ENCODE results near the gene RETREG2. TPM values are rescaled to one million over a fixed set of nuclear protein-coding genes. Genes with fewer than 3 reads are reported as not detected.

Gene RETREG2, protein sequence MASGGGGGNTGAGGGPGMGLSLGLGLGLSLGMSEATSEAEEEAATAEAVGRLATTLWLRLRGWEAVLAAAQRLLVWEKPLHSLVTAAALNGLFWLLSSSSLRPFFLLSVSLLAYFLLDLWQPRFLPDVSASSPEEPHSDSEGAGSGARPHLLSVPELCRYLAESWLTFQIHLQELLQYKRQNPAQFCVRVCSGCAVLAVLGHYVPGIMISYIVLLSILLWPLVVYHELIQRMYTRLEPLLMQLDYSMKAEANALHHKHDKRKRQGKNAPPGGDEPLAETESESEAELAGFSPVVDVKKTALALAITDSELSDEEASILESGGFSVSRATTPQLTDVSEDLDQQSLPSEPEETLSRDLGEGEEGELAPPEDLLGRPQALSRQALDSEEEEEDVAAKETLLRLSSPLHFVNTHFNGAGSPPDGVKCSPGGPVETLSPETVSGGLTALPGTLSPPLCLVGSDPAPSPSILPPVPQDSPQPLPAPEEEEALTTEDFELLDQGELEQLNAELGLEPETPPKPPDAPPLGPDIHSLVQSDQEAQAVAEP
- 108 TPM for total RNA-seq

DNA sequence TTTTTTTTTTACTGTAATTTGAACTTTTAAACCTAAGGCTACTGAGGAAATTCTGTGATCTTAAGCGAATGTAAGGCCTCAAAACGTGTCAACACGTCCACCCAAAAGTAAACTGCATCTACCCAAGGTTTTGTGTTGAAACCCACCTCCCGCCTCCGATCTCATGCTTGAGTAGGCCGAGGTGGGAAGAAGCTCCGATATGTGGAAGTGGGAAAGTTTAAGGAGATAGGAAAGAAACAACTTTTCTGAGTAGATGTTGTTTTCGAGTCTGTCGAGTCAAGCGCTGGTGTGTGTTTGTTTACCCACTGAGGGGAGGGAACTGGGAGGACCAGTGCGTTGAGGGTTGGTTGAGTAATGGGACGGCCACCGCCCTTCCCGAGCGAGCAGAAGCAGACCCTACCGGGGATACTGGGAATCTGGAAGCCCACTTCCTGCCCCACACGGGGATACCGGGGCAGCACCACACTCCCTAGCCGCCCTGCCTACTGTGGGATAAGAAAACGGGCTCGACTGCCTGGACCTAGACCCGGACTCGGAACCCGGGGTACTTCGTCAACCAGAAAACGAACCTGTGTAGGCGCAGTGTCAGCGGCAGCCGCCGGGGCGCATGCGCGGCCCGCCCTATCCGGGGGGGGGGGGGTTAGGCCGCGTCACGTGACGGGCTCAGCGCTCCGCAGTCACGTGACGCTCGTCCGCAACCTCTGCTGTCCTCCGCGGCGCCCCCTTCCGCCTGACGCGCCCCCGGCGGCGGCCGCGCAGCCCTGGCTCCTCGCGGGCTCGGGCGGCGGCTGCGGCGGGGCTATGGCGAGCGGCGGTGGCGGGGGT, at the start of gene RETREG2:
Gene RETREG2 (plus strand): TSS at position 724 of the 825 bp plus-strand sequence. CDS start 78 bp downstream, at position 802.
- DNase-seq (ENCODE audit: low read depth in 2 of 3, low spot score in 2 of 3) = peak; percentile 91 to 93 (median 91)

DNA sequence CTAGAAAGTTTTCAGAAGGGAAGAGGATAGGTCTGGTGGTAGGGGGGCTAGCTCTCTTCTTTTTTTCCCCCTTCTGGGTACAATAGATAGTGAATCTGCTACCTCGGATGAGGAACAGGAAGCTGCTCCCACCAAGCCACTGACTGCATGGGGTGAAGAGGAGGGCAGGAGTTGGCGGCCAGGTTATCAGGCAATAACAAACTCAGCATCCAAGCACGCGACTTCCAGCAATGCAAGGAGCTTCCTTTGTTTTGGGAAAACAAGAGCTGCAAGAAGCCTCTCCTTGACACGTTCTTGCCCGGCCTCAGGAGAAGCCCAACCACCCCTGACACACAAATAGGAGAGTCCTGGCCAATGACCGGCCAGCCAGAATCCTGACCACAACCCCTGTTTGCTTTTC, 49.7 kb upstream of the RETREG2 start:
- peak in 1 of 3 donors; percentile 36 for DNase-seq (ENCODE audit: low read depth in 2 of 3, low spot score in 2 of 3)

DNA sequence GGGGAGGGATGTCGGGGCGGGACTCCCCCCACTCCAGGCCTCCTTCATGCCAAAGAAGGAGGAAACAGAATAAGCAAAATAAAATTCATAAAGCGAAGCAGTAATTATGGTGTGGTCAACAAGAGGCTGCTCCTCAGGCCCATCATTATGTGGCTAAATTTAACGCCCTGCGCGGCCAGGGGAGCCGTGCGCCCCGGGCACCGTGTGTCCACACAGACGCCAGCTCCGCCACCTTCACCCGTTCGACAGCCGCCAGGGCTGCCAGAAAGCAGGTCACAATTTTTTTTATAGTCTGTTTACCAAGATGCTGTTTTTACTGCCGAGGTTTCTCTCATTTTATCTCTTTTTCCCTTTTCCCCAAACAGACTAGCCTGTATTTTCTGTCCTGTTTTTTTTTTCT, 48.5 kb upstream of the RETREG2 start:
- DNase-seq (ENCODE audit: low read depth in 2 of 3, low spot score in 2 of 3) = no peak

DNA sequence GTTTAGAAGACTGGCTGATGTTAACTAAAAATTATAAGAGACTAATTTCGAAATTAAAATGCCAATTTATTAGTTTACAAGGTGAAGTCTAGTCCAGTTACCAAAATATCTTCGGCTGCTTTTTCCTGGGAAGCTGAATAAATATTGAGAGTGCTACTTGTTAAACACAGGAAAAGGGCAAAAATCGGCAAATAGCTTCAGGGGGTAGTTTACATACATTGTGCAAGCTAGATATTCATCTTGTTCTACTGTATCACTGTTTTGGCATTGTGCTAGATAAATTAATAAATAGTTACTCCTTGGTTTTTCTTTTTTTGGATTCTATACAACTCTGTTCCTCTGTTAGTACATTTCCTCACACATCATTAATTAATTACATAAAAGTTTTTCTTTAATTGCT, 46.7 kb upstream of the RETREG2 start:
- no peak for DNase-seq (ENCODE audit: low read depth in 2 of 3, low spot score in 2 of 3)

DNA sequence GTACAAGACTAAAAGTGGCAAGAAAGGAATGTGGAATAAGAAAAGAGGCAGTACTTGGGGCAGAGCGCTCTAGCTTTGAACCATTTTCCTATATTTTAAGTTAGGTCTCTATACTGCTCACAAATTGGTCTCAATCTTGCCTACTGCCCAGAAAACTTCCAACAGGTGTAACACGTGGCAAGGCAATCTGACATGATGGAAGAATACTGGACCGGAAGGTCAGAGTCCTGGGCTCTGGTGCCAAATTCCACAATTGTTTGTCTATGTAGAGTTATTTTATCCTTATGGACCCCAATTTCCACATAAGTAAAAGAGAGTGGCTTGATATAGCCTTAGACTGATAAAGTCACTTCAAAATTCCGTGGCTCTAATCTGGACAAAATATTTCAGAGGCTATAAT, 46.3 kb upstream of the RETREG2 start:
- no peak for DNase-seq (ENCODE audit: low read depth in 2 of 3, low spot score in 2 of 3)

DNA sequence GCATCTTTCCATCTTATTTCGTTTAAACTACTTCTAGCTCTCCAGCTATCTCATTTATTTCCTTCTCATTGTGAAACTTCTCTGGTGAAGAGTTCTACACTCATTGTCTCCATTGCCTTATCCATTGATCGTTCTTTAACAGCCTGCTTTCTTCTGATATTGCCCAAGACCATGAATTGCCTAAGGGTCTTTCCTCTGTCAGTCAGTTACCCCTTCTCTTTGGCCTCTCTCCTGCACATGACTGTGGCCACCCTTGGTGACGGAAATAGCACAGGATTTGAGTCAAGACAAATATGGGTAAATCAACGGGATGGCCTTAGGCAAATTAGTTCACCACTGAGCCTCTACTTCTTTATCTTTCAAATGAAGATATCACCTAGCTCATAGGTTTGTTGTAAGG, 44.1 kb upstream of the RETREG2 start:
- DNase-seq (ENCODE audit: low read depth in 2 of 3, low spot score in 2 of 3) = no peak

DNA sequence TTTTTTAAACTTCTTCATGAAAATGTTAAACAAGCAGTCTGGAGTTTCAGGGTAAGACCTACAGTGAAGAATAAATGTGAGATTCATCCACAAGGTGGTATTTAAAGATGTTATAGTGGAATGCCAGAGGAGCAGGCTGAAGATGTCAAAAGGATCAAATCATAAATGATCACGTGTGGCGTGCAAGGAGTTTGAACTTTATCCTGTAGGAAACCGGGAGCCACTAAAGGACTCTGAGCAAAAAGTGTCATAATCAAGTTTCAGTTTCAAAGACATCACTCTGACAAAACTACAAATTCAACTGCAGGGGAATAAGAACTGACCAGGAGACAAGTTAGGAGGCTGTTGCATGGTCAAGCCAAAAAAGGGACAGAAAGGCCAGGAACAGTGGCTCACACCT, 37.4 kb upstream of the RETREG2 start:
- DNase-seq (ENCODE audit: low read depth in 2 of 3, low spot score in 2 of 3) = no peak

DNA sequence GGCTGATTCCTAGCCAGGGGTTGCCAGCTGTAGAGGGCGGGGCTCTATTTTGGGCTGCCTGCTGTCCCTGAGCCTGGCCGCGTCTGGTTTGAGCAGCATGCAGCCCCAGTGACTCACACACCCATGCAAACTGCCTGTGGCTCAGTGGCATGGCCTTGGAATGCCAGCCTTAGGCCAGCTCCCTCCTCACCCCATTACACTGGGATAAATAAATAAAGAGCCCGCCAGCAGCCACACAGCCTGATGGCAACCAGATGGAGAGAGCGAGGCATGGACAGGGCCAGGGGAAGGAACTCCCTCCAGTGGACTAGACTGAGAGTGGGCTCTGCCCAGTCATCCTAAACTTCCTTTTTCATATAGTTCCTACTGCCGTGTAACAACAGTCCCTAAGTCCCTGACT, 35.7 kb upstream of the RETREG2 start:
- DNase-seq (ENCODE audit: low read depth in 2 of 3, low spot score in 2 of 3) = no peak

DNA sequence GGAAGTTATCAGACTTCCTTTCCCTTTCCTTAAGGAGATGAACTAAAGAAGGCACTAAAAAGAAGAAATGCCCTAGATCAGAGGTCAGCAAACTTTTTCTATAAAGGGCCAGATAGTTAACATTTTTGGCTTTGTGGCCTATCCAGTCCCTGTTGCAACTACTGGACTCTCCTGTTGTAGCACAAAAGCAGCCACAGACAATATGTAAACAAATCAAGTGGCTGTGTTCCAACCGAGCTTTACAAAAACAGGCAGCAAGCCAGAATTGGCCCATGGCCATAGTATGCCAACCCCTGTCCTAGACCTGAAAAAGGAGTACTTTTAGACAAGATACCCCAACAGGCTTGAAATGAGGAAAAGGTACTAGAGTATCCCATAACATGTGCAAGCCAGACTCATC, 28.4 kb upstream of the RETREG2 start:
- no peak for DNase-seq (ENCODE audit: low read depth in 2 of 3, low spot score in 2 of 3)

DNA sequence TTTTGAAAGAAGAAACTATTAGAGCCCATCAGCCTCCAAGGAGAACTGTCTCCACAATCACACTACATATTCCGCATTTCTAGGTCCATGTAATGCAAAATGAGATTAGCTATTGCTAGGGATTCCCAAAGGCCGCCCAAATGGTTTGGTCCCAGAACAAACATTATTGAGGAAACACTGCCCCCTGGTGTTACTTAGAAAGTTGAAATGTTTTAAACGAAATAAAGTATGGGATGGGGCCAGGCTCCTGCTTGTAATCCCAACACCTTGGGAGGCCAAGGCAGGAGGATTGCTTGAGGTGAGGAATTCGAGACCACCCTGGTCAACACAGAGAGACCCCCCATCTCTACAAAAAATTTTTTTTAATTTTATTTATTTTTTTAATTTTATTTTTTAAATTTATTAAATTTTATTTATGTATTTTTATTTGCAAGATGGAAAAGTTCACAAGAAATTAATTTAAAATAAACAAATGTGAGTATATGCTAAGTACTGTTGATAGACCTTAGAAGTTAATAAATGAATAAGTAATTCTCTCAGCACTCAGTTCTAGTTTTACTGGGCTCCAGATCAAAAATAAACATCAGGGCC, 22.9 kb upstream of the RETREG2 start:
- peak in 2 of 3 donors; percentile 61 to 83 for DNase-seq (ENCODE audit: low read depth in 2 of 3, low spot score in 2 of 3)

DNA sequence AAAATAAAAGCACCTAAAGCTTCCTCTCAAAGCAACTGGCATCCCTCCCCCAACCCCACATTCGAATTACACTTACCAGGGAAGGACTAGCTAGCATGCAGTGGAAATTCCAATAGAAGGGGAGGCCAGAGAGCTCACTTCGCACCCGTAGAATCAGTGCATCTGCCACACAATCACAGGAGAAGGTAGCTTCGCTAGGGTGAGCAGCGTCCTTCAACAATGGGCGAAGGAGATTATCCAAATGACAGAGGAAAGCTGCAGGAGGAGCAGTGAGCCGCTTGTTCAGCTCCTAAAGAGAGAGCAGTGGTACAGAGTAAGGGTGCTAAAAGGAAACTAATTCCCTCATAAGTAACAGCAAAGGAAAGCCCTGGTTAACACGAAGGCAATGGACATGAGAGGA, 20.7 kb upstream of the RETREG2 start:
- no peak for DNase-seq (ENCODE audit: low read depth in 2 of 3, low spot score in 2 of 3)

DNA sequence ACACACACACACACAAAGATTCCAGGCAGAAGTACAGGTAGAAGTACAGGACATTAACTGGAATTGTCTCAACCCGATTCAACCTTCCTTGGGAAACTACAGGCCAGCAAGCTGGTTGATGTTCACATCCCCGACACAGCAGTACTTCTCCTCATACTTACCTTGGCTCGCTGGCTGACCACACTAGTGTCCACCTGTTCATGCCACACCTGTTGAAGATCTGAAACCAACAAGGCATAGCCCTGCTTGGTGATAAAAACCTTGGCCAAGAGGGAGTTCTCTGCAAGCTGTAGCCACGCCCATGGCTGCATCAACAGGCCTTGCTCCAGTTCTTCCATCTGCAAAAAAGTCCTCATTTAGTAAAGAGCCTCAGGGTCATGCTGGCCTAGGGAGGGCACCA, 20.1 kb upstream of the RETREG2 start:
- no peak for DNase-seq (ENCODE audit: low read depth in 2 of 3, low spot score in 2 of 3)

DNA sequence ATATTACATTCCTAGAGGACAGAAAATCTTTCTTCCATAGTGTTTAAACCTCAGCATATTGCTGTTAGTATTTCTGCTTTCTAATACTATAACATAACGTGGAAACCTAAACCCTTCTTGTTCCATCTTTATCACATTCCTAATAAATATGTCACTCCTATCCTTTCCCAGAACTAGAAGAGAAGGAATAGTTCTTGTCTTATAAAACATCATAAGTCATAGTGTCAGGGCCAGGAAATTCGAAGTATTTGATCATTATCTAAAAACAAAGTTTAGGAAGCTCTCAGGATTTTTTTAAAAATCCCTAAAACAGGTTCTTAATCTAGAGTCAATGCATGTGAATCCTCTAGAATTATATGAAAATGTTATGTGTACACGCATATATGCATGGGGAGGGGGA, 19.5 kb upstream of the RETREG2 start:
- DNase-seq (ENCODE audit: low read depth in 2 of 3, low spot score in 2 of 3) = no peak

DNA sequence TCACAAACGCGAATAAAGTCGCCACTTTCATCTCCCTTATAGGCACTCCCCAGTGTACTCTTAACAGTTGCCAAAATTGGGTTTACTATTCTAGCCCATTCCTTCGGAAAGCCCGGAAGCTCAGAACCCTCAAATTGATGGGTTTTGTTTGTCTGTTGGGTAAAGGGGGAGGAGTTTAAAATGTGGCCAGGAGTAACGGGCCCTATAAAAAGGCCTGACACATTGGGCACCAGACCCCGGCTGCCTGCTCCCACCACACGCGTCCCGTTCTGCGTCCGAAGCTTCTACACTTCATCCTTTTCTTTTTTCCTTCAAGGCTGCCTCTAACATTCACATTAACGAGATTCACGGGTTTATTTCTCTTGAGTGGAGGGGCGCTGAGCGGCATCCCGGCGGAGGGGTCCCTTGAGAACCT, 18.3 kb upstream of the RETREG2 start:
- no peak for DNase-seq (ENCODE audit: low read depth in 2 of 3, low spot score in 2 of 3)

DNA sequence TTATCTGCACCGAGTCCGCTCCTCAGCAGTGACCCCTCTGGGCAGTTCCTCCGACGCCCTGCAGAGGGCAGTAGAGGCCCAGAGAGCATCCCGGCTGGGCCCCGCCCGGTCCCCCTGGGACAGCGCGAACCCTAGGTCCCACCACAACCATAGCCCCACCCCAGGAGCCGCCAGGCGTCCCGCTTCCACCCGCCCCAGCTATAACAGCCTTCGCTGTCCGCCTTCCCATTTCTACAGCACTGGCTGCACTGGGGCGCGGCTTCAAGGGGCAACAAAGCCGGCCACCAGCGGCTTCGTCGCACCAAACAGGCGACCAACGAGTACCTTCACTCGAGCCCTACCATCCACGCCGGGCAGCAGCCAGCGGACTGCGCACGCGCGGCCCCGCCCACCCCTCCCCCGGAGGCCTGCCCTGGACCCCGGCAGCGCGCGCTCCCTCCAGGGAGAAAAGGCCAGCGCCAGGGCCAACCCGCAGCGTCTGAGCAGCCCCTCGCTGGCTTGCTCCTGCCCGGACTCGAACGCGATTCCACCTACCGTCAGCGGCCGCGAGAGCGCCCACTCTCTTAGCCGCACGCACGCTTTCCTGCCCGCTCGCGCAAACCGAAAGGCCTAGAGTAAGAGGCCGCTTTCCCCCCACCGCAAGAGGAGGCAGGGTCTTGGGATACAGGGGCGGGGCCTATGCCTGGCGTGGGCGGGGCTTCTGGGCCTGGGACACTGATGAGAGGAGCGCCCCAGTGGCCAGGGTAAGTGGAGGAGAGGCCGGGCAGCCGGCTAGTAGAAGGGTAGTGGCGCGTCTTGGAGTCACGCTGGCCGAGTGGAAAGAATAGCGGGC, 17.7 kb upstream of the RETREG2 start, which contains the start of gene NHEJ1:
Gene NHEJ1 (minus strand): TSS at position 630 of the 832 bp plus-strand sequence. CDS start 2,453 bp downstream, outside the sequence.
- peak; percentile 92 to 97 (median 95) for DNase-seq (ENCODE audit: low read depth in 2 of 3, low spot score in 2 of 3)

DNA sequence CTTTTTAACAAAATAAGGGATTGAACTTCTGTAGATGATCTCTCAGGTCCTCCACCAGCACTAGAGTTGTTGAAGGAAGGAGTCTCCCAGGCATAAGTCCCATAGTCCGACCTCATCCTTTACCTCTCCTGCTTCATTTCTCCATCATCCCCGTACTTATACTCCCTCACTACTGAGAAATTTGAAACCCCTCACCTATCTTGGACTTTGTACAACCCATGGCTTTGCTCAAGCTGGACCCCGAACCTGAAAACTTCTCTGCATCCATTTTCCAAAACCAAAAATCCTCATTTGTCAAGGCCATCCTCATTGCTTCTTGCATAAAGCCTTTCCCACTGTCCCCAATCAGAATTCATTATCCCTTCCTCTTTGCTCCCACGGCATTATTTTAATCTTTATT, 17.0 kb upstream of the RETREG2 start:
- DNase-seq (ENCODE audit: low read depth in 2 of 3, low spot score in 2 of 3) = peak in 1 of 3 donors; percentile 8

DNA sequence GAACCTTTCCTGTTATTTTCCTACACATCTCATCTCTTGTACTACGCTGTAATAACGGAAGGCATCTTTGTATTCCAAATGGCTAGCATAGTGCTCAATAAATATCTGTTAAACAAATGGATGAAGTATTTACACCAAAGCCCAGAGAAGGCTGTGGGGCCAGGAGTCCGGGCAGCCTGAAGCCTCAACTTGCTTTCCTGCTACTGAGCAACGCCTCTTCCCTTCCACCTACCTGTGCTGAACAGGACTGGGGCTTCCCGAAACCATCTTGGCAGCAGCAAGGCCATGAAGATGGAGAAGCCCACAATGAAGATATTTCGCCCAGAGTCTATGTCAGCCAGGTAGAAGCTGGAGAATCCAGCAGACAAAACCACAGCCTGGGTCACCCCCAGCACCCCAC, 14.9 kb upstream of the RETREG2 start:
- no peak for DNase-seq (ENCODE audit: low read depth in 2 of 3, low spot score in 2 of 3)

DNA sequence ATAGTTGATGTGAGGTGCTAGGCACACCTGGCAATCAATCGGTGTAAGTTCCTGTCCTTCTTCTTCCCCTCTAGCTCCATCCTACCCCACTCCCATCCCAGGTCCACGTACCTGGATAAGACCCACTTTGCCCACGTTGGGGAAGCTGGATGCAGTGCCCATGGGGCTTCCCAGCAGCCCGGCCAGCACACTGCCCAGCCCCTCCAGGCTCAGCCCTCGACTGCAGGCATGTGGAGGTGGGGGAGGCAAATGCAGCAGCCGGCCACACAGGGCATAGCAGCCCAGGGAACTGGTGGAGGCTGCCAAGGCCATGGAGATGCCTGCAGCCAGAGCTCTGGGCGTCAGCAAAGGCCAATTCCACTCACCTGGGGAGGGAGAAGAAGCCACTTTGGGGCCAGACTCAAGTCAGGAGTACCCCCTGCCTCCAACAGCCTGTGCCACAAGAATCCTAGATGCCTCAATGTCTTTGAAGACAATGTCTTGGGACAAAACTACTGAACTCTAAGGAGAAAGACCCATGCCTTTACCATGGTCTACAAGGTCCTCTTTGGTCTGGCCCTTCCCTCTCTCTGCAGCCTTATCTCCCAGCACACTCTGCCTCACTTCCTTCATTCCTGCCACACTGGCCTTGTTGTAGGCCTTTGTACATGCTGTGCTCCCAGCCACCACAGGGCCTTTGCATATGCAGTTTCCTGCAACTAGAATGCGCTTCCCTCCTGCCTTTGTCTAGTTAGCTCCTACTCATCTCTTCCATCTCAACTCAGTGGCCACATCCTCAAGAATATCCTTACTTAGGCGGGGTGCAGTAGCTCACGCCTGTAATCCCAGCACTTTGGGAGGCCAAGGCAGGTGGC, 12.8 kb upstream of the RETREG2 start:
- DNase-seq (ENCODE audit: low read depth in 2 of 3, low spot score in 2 of 3) = no peak

DNA sequence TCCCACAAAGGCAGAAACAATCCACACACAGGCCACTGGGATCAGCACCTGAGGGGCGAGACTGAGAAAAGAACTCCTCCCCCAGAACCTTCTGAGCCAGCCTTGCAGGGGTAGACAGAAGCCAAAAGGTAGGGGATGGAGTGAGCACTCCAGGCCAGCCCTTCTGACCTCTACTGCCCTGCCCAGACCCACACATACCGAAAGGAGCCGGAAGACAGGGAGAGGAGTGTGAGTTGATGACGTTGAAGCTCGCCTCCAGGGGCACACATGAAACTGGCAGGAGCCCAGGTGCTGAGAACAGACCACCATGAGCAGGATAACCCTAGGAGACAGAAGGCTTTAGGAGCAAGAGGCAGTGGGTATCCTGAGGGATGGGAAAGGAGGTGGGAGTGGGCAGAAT, 10.1 kb upstream of the RETREG2 start:
- DNase-seq (ENCODE audit: low read depth in 2 of 3, low spot score in 2 of 3) = no peak

All from hematopoietic multipotent progenitor cell (in vitro differentiated cells).